SU-DHL-6 (cell line): Measurements from ENCODE around the gene SFXN1.

Source experiments
- H2AFZ ChIP-seq: fragments of 200-600 bp; sonication (generic); 2 replicates; pipeline ENCODE4 v1.6.1; 2014; ENCODE audit warnings: low read depth, mild to moderate bottlenecking, moderate library complexity, mixed read lengths, antibody characterized with exemption, low read length; ENCODE audit not compliant: severe bottlenecking
- H3F3A ChIP-seq: fragments of 200-600 bp; shearing (Covaris generic); 2 replicates; pipeline ENCODE4 v1.6.0; 2016; ENCODE audit warnings: antibody characterized with exemption, mild to moderate bottlenecking; ENCODE audit not compliant: insufficient read depth
- H3K27ac ChIP-seq: fragments of 200-600 bp; sonication (generic); 2 replicates; pipeline ENCODE4 v1.5.1; 2016; ENCODE audit warnings: low read depth, mild to moderate bottlenecking, low read length, moderate library complexity, mixed read lengths
- H3K27me3 ChIP-seq: fragments of 200-600 bp; sonication (generic), shearing (Covaris generic); 2 replicates; pipeline ENCODE4 v1.6.0; 2014; ENCODE audit warnings: mild to moderate bottlenecking, low read length
- H3K36me3 ChIP-seq: fragments of 200-600 bp; sonication (generic); 2 replicates; pipeline ENCODE4 v1.6.1; 2014; ENCODE audit warnings: mild to moderate bottlenecking, low read length, mixed read lengths
- H3K4me2 ChIP-seq: fragments of 300-600, 200-600 bp; shearing (Covaris generic), sonication (generic); 2 replicates; pipeline ENCODE4 v1.6.0; 2014; ENCODE audit warnings: low read length, low read depth, mild to moderate bottlenecking; ENCODE audit not compliant: poor library complexity, severe bottlenecking
- H3K4me3 ChIP-seq: fragments of 200-600 bp; sonication (generic); 2 replicates; pipeline ENCODE4 v1.5.1; 2014; ENCODE audit warnings: antibody characterized with exemption, low read length, mild to moderate bottlenecking, mixed read lengths; ENCODE audit not compliant: insufficient read depth, poor library complexity, severe bottlenecking
- H3K79me2 ChIP-seq: fragments of 200-600 bp; sonication (generic); 2 replicates; pipeline ENCODE4 v1.6.1; 2014; ENCODE audit warnings: mild to moderate bottlenecking, low read length, moderate library complexity; ENCODE audit not compliant: insufficient read depth
- H3K9ac ChIP-seq: fragments of 200-600 bp; sonication (generic); 2 replicates; pipeline ENCODE4 v1.7.0; 2014; ENCODE audit warnings: mild to moderate bottlenecking, low read length
- H3K9me2 ChIP-seq: fragments of 200-600 bp; sonication (generic); replicated peaks from 2 replicates; pipeline ENCODE4 v1.6.1; 2014; ENCODE audit warnings: low read length; ENCODE audit not compliant: insufficient read depth
- H3K9me3 ChIP-seq: fragments of 200-600 bp; sonication (generic); 2 replicates; pipeline ENCODE4 v1.6.1; 2014; ENCODE audit warnings: low read length, mixed read lengths; ENCODE audit not compliant: insufficient read depth
- H4K20me1 ChIP-seq: fragments of 200-600 bp; sonication (generic); 2 replicates; pipeline ENCODE4 v1.6.1; 2014; ENCODE audit warnings: low read depth, mild to moderate bottlenecking, antibody characterized with exemption, low read length, moderate library complexity, mixed read lengths
- CTCF ChIP-seq: fragments of 200-600 bp; sonication (generic); IDR thresholded peaks from one replicate; pipeline ENCODE4 v1.5.1; 2017; ENCODE audit warnings: antibody characterized with exemption, mild to moderate bottlenecking, low read length, moderate library complexity; ENCODE audit not compliant: insufficient read depth, poor library complexity, severe bottlenecking
- EZH2phosphoT487 ChIP-seq: fragments of 200-600 bp; sonication (generic), shearing (Covaris generic); conservative IDR thresholded peaks from 2 replicates; pipeline ENCODE4 v1.6.1; 2018; ENCODE audit warnings: mild to moderate bottlenecking, antibody characterized with exemption, low read length, moderate library complexity, mixed read lengths

Gene SFXN1

DNA sequence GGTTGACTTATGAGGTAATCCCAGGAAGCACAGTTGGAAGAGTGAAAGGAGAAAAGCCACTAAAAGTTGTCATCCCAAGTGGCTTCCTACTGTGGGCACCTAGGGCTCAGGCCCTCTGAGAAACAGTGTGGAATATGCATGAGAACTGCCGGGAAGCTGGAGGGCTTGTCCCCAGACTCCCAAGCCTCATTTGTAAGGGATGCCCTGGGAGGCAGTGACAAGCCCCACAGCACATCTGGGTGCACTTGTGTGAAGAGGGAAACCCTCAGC, 64.5 kb downstream of the SFXN1 start:
- Histone ChIP-seq H2AFZ (no peak overlapping the region), H3K36me3 (no peaks in the 10 kb centered on the region), H3K4me3 (no peak overlapping the region), H4K20me1 (no peaks in the 10 kb centered on the region), H3K9me3 (no peaks in the 10 kb centered on the region), H3K4me2 (no peak overlapping the region), H3K79me2 (no peaks in the 10 kb centered on the region), H3F3A (no peaks in the 10 kb centered on the region), H3K27me3 (no peaks in the 10 kb centered on the region), H3K27ac (no peak overlapping the region), H3K9ac (no peak overlapping the region), H3K9me2 (no peaks in the 10 kb centered on the region)
- TF ChIP-seq CTCF (no peak), EZH2phosphoT487 (no peak)

DNA sequence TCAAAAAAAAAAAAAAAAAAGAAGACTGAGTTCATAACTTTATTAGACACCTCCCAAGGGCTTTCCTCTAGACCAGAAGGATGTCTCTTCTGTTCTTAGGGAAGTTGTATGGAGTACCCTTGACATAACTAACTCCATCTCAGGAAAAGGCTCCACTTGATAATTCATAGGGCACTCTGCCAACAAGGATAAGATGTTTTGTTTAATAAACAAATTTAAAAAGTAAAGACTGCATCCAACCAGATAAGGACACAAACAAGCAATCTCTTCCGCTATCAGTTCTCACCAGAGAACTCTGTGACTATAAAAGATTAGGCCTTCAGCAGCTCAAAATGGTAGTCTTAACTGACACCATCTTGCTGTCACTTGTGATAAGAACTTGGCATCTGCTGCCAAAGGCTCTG, 65.8 kb downstream of the SFXN1 start:
- Histone ChIP-seq H3K27me3 (no peaks in the 10 kb centered on the region), H3K9me2 (no peaks in the 10 kb centered on the region), H3K4me2 (no peak overlapping the region), H3K9ac (no peak overlapping the region), H3K4me3 (no peak overlapping the region), H3F3A (no peaks in the 10 kb centered on the region), H3K9me3 (no peaks in the 10 kb centered on the region), H3K27ac (no peak overlapping the region), H3K79me2 (no peaks in the 10 kb centered on the region), H2AFZ (no peak overlapping the region), H3K36me3 (no peaks in the 10 kb centered on the region), H4K20me1 (no peaks in the 10 kb centered on the region)
- TF ChIP-seq CTCF: no peak
- TF ChIP-seq EZH2phosphoT487: no peak

- H3K4me2 ChIP-seq: no peak overlapping the region
- H3K79me2 ChIP-seq: no peaks in the 10 kb centered on the region
- no peaks in the 10 kb centered on the region for H3K27me3 ChIP-seq
- no peaks in the 10 kb centered on the region for H3F3A ChIP-seq
- H3K9me3 ChIP-seq: no peaks in the 10 kb centered on the region
- no peaks in the 10 kb centered on the region for H4K20me1 ChIP-seq
- no peak overlapping the region for H3K27ac ChIP-seq
- H3K9ac ChIP-seq: no peak overlapping the region
- H3K9me2 ChIP-seq: no peaks in the 10 kb centered on the region
- no peaks in the 10 kb centered on the region for H3K36me3 ChIP-seq
- TF ChIP-seq CTCF: no peak
- no peak for TF ChIP-seq EZH2phosphoT487
- H2AFZ ChIP-seq: no peak overlapping the region
- no peak overlapping the region for H3K4me3 ChIP-seq
Observed at GRCh38 chr5:175544586-175544985, 66.2 kb downstream of the SFXN1 start.

- H3K27me3 ChIP-seq: no peaks in the 10 kb centered on the region
- no peaks in the 10 kb centered on the region for H3K79me2 ChIP-seq
- H4K20me1 ChIP-seq: no peaks in the 10 kb centered on the region
- no peak overlapping the region for H3K4me3 ChIP-seq
- no peaks in the 10 kb centered on the region for H3K9me2 ChIP-seq
- no peaks in the 10 kb centered on the region for H3K36me3 ChIP-seq
- H3K27ac ChIP-seq: no peak overlapping the region
- no peak overlapping the region for H3K4me2 ChIP-seq
- H2AFZ ChIP-seq: no peak overlapping the region
- H3K9ac ChIP-seq: no peak overlapping the region
- no peaks in the 10 kb centered on the region for H3F3A ChIP-seq
- TF ChIP-seq EZH2phosphoT487 (no peak), CTCF (no peak)
- no peaks in the 10 kb centered on the region for H3K9me3 ChIP-seq
Observed at GRCh38 chr5:175547842-175548241, 69.5 kb downstream of the SFXN1 start.
